NOMO-1 treated with DMSO at 0.1 percent for 48 hours (cell line): ENCODE measurements around the gene SNX25.
"Not testable (repeated sequence)": the region's sequence is repeated elsewhere in the genome, so short reads cannot be mapped to it uniquely, and the experiment has no call there.

Experiments used
- DNase-seq: peaks from one replicate; lab custom pipeline; 2025; ENCODE audit not compliant: unreplicated experiment; lab: John Stamatoyannopoulos, UW

The SNX25 gene

GRCh38 chr4:185304541-185304940 lies 95.1 kb downstream of the SNX25 start:
- DNase-seq = no peak

- no peak for DNase-seq
Observed at GRCh38 chr4:185304944-185305690, 95.7 kb downstream of the SNX25 start.

GRCh38 chr4:185305979-185306442 lies 96.6 kb downstream of the SNX25 start:
- DNase-seq = no peak

GRCh38 chr4:185307136-185307950 lies 97.9 kb downstream of the SNX25 start:
- no peak for DNase-seq

GRCh38 chr4:185309770-185310169 lies 100.4 kb downstream of the SNX25 start:
- DNase-seq = no peak

GRCh38 chr4:185311113-185311888 lies 101.9 kb downstream of the SNX25 start:
- DNase-seq = no peak

GRCh38 chr4:185312699-185313098 lies 103.3 kb downstream of the SNX25 start:
- DNase-seq = no peak

GRCh38 chr4:185317462-185317861 lies 108.1 kb downstream of the SNX25 start:
- DNase-seq = not testable (repeated sequence)

- DNase-seq = no peak
Observed at GRCh38 chr4:185317880-185318279, 108.5 kb downstream of the SNX25 start.

- no peak for DNase-seq
Observed at GRCh38 chr4:185318679-185319078, 109.3 kb downstream of the SNX25 start.

- no peak for DNase-seq
Observed at GRCh38 chr4:185322803-185323202, 113.4 kb downstream of the SNX25 start.

- DNase-seq = no peak
Observed at GRCh38 chr4:185323606-185324005, 114.2 kb downstream of the SNX25 start.

GRCh38 chr4:185324361-185324760 lies 115.0 kb downstream of the SNX25 start:
- DNase-seq = not testable (repeated sequence)

- DNase-seq = not testable (repeated sequence)
Observed at GRCh38 chr4:185325721-185326120, 116.3 kb downstream of the SNX25 start.

- no peak for DNase-seq
Observed at GRCh38 chr4:185328586-185328985, 119.2 kb downstream of the SNX25 start.

GRCh38 chr4:185329879-185330510 lies 120.6 kb downstream of the SNX25 start:
- not testable (repeated sequence) for DNase-seq

- no peak for DNase-seq
Observed at GRCh38 chr4:185332575-185333464, 123.4 kb downstream of the SNX25 start.

GRCh38 chr4:185334326-185334725 lies 124.9 kb downstream of the SNX25 start:
- no peak for DNase-seq

- no peak for DNase-seq
Observed at GRCh38 chr4:185335579-185335978, 126.2 kb downstream of the SNX25 start.

- no peak for DNase-seq
Observed at GRCh38 chr4:185339941-185340340, 130.5 kb downstream of the SNX25 start.
